NCI-H524 (cell line): ENCODE measurements around the gene ZNF142.

ENCODE experiments used
- DNase-seq, 2 experiments: peaks; one replicate each; lab custom pipeline; 2025; lab: John Stamatoyannopoulos, UW

ZNF142 gene

DNA sequence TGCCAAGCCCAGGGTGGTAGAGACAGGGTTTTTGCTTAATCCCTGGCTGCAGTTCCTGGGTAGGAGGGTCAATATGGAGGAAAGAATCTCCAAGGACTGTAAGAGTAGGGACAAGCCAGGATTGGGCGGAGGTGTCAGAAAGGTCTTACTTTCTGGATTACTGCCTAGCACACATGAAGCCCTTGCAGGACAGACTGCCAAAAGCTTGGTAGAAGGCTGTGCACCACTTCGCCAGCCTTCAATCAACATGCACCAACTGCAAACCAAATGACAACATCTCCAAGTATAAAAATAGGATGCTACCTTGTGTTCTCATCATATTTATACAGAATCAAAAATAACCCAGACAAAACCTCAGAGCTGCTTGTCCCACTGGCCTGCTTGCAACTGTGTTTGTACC, 3.7 kb downstream of the ZNF142 start:
- DNase-seq, result no peak

DNA sequence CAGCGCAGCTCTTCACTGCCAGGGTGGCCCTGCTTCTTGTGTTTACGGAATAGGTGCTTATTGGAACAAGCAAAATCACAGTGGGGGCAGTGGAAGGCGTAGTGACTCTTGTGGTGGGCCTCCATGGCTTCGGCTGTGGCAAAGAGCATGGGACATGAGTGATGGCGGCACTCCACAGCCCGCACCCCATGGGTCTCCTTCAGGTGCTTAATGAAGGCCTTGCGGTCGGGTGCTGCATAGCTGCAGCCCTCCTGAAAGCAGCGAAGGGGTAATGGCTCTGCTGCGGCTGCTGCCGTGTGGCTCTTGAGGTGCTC, 10.7 kb downstream of the ZNF142 start:
- DNase-seq, result no peak

DNA sequence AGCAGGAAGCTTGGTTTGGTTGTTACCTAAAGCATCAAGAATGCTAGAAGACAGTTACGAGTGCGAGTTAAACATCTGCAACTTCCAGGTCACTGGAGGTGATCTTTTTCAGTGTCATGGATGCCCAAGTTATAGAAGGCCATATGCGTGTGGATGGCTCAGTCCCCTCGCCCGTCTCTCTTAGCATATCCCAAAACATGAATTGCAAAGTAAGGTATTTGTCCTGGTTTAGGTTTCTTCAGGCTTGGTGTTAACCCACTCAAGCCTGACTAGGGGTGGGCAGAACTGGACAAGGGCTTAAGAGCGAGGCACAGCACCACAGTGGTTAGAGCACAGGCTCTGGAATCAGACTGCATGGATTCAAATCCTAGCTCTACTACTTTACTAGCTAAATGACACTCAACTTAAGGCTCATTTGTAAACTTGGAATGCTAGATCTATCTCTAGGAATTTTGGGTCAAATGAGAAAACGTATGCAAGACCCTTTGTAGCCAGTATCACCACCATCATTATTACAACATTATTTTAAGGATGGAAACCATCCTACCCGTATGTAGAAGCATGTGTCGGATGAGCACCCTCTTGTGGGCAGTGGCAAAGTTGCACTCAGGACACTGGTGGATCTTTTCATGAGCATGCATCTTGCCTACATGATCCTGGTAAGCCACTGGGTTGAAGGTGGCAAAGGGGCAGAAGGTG, 11.2 kb downstream of the ZNF142 start:
- peak; percentile 25 to 61 for DNase-seq

DNA sequence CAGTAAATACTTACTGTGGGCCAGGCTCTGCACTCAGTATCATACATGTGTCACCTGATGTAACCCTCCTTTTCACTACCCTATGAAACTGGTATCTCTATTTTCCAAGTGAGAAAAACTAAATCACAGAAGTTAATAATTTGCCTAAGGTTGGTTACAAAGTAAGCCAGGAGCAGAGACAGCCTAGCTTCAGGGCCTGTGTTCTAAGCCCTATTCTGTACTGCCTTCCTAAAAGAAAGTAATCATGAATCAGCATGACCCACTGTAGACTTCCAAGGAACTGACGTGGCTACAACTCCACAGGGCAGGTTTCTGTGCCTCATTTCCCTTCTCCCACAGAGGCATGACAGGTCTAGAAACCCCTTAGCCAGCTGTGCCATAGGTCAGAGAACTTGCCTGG, 14.3 kb downstream of the ZNF142 start:
- DNase-seq, result no peak

DNA sequence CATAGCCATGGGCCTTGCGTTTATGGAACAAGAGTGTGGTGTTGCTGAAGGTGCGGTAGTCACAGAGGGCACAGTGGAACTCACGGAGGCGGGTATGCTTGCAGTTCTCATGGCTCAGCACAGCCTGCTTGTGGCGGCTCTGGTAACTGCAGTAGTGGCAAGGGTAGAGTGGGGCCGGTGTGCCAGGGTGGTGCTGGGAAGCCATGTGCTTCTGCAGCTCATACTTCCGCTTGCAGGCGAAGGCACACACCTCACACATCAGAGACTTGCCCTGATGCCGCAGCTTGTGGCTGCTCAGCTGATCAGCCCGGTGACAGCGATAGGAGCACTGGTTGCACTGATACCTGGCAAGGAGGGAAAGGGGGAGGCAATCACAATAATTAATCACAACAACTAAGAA, 14.7 kb downstream of the ZNF142 start:
- DNase-seq, result no peak

DNA sequence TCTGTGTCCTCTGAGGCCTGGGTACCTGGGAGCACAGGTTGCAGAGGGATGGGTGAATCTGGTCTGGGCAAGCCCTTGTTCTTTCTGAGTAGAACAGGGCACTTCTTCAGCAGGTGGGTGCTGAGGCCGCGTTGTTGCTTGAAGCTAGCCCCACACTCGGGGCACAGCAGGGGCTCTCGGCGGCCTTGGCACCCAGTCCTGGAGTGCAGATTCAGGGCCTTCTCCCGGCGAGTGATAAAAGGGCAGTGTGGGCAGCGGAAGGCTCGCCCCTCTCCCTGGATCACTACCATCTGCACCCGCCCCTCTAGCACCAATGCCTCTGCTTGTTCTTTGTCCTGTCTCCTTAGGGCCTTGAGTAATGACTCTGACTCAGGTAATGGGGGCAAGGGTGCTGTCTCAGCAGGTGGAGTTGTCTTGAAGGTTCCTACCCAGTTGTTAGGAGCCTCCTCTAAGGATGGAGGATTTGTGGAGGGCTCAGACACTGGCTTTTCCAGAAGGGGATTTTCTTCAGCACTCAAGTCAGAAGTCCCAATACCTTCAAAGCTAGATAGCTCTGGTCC, 15.6 kb downstream of the ZNF142 start:
- DNase-seq, result no peak

DNA sequence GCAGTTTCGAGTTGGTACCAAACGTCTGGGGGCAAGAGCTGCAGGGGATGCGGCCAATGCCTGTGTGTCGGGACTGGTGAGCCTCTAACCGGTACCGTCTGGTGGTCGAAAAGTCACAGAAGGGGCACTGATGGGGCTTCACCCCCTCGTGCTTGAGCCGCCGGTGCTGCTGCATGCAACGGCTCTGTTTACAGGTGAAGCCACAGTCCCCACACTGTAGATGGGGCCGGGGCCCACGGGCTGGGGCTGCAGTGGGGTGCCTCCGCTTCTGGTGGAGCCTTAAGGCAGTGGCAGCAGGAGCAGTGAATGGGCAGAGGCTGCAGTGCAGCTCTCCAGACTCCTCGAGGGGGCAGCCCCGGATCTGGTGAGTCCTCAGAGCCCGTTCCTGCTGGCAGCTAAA, 16.6 kb downstream of the ZNF142 start:
- no peak for DNase-seq

DNA sequence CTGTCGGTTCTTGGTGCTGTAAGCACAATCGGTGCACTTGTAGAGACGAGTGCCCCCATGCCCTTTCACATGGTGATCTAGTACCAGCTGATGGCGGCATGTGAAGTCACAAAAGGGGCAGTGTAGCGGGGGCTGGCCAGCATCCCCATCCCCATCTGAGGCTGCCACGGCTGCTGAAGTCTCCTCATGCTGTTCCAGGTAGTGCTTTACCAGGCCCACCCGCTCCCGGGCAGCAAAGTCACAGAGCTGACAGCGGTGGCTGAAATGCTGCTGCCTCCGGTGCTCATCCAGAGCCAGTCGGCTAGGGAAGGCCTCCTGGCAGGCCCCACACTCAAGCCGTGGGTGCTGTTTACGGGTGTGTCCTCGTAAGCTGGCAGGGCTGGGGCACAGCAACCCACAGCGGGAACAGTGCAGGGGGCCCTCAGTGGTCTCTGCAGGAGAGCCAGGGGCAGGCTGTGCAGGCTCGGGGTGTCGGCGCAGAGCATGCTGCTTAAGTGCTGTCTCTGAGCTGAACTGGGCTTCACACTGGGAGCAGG, 17.2 kb downstream of the ZNF142 start:
- no peak for DNase-seq

DNA sequence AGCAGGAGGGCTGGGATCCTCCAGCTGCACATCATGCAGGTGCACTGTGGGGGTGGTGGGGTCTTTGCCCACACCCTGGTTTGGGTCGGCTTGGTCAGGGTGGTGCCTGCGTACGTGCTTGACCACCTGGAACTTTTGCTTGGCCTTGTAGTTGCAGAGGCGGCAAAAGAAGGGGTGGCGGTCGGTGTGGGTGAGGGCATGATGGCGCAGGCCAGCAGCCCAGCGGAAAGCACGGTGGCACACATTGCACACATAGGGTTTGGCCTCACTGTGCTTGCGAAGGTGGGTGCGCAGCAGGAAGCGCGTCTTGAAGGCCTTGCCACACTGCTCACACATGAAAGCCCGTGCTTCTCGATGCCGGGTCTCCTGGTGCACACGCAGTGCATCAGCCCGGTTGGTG, 21.1 kb downstream of the ZNF142 start:
- no peak for DNase-seq

DNA sequence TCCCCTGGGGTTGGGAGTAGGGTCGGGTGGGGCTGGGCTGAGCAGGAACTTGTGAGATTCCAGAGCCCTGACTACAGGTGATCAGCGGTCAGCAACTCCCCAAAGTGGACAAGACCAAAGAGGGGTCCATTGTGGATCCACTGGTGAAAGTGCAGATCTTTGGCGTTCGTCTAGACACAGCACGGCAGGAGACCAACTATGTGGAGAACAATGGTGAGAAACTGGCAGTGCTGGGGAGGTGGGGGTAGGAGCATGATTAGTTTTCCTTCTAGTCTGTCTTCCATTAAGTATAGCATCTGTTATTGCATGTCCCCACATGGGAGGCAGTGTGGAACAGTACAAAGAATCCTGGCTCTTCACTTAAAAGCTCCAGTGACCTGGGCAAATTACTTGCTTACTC, 23.7 kb downstream of the ZNF142 start:
- no peak for DNase-seq

DNA sequence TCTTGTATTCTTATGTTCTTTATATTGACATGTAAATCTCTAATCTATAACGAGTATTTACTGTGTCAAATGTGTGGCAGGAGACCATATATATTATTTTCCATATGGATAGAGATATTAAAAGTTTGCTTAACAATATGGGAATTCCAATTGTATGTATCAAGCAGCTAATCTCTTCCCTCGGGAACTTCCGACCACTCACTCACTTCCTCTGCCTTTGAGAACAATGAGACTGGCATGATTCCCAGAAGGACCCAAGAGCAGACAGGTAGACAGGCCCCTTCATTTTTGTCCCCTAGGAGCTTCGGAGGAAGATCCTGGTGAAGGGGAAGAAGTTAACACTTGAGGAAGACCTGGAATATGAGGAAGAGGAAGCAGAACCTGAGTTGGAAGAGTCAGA, 27.6 kb downstream of the ZNF142 start:
- no peak for DNase-seq

DNA sequence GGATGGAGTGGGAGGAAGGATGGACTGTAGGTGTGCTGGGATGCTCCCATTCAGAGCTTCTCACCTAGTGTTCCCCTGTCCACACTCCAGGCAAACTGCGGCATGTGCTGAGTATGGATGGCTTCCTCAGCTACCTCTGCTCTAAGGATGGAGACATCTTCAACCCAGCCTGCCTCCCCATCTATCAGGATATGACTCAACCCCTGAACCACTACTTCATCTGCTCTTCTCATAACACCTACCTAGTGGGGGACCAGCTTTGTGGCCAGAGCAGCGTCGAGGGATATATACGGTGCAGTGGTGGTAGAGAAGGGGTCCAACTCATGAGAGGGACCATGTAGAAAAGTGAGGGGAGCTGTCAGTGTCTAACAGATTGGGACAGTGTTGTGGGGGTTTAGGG, 31.5 kb downstream of the ZNF142 start:
- DNase-seq, result no peak

DNA sequence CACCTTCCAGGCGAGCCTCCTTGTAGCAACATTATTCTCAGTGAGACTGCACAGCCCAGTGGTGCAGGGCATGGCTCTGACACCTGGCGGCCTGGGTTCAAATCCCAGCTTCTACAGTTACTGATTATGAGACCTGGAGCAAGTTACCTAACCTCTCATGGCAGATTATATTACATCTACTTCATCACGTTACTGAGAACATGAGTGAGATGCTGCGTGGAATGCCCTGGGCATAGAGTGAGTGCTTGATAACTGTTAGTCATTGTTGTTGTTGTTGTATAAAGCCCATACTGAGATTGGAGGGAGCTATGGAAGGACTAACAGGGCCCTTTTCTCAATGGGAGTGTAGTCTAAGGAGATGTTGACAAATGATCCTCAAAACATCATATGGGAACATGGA, 33.1 kb downstream of the ZNF142 start:
- DNase-seq, result no peak

DNA sequence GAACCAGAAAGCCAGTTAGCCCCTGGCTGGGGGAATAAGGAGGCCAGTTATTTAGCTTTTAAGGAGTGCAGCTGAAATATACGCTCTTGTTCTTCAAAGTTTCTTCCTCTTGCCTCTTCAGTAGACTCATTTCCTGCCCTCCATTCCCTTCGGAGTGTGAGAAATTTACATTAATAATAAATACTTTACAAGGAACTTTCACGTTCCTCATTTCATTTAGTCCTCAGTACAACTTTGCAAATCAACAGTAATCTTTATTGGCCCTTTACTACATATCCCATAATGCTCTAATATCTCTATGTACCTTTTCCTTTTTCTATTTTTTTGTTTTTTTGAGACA, 36.1 kb downstream of the ZNF142 start:
- no peak for DNase-seq

DNA sequence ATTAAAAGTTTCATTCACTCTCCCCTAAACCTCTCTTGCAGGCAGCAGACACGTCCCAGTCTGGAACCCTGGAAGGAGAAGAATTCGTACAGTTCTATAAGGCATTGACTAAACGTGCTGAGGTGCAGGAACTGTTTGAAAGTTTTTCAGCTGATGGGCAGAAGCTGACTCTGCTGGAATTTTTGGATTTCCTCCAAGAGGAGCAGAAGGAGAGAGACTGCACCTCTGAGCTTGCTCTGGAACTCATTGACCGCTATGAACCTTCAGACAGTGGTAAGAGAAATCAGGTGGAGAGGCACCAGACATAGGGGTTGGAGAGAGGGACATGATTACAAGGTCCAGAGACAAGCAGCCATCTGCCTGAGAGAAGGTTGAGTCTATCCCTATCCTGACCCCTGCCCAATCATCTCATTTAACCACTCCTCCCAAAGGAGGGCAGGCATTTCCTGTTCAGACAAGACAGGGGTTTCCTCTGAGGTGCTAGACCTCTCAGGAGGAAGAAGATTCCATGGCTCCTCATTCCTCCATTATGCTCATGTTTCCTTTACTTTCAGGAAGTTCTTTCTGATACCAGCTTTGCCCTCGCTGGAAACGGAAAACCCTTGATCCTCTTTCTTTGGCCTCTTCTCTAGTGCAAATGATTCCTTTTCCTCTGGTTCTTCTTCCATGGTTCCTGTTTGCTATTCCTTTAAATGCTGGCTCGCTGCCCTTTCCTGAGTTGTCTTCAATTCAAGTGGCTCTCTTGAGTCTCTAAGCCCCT, 36.6 kb downstream of the ZNF142 start:
- DNase-seq, result no peak

DNA sequence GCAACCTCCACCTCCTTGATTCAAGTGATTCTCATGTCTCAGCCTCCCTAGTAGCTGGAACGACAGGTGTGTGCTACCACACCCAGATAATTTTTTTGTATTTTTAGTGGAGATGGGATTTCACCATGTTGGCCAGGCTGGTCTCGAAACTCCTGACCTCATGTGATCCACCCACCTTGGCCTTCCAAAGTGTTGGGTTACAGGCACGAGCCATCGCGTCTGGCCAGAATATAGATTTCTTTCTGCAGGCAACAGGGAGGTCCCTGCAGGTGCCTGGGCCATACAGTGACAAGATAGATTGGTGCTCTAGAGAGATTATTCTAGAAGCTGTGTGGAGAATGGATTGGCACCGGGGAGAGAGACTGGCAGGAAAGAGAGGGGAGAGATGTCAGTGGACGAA, 38.4 kb downstream of the ZNF142 start:
- no peak for DNase-seq

DNA sequence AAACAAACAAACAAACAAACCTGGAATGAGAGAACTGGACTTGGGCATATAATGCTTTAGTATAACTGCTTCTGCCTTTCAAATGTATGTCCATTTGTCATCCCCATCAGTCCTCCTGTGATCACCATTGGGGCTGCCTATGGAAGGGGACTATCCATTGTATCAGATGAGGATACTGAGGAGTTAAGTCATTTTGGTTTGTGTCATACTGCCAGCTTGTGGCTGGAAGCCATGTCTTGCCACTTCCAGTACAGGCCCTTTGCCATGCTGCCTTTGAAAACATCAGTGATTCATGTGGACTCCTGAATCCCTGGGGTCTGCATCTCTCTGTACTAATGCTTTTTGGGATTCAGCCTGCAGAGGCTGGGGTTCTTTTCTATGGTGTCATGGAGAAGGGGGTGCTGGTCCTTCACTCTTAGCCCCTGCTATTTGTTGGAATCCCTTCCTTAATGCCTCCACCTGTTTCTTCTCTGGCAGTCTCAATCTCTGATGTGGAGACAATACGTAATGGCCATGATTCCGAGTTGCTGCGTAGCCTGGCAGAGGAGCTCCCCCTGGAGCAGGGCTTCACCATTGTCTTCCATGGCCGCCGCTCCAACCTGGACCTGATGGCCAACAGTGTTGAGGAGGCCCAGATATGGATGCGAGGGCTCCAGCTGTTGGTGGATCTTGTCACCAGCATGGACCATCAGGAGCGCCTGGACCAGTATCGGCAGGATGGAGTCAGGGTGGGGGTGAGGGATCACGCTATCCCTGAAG, 41.1 kb downstream of the ZNF142 start:
- peak; percentile 4 to 51 for DNase-seq

DNA sequence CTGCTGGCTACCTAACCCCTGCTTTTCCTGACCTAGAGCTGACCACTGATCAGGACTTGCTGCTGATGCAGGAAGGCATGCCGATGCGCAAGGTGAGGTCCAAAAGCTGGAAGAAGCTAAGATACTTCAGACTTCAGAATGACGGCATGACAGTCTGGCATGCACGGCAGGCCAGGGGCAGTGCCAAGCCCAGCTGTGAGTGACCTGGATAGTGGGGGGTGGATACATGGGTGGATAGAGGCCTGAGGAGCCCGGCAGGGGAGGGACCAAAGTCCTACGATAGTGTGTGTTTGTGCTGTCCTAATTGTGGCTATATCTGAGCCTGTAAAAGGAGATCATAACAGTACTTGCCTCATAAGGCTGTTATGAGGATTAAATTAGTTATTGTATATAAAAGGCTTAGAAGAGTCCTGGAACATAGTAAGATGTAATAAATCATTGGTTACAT, 43.5 kb downstream of the ZNF142 start:
- no peak for DNase-seq

DNA sequence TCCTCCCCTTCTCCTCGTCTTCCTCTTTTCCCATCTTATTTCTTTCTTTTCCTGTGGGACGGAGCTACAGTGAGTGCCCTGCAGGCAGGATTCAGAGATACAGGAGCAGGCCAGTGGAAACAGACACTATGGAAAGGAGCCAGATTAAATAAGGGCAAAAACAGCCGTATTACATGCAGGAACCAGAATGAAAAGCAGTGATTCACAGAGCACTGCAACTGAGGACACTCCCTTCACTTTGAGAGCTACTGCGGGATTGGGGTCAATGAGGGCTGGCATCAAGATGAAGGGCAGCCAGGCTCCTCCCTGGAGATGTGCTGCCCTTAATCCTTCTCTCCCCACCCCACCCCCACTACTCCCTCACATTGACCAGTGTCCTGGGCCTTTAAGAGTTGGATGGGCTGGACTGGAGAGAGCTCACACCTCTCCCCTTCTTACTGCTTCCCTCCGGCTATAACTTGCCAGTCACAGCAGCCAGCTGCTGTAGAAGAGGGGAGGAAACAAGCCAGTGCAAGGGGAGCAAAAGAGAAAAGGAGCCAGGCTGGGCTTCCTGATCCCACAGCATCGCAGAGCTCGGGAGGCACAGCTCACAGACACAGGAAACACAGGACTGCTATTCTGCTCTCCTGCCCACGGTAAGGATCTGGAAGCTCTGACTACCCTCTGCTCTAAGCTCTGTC, 51.8 kb downstream of the ZNF142 start, which contains the start of gene PLCD4:
Gene PLCD4 (plus strand): TSS at position 464 of the 680 bp plus-strand sequence. CDS start 7,841 bp downstream, outside the sequence.
- DNase-seq, result no peak

DNA sequence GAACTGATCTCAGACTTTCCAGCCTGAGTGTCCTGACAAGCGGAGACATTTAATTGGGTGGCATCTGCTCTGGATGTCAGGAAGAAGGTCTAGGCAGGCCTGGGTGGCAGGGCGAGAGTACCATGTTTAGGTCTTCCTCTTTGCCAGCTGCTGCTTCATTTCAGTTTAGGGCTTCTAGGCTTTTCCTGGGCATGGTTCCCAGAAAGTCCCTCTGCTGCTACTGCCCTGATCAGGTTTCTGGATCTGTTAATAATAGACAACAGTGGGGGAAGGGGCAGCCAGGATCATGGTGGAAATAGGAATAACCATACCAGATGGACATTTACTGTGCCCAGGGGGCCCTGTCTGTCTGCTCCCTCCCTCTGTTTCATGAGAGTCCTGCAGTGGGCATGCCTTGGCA, 54.0 kb downstream of the ZNF142 start:
- peak; percentile 88 to 93 for DNase-seq
